HepG2 (cell line): ENCODE results near the gene SDCCAG8. TPM values are rescaled to one million over a fixed set of nuclear protein-coding genes. Genes with fewer than 3 reads are reported as not detected.
A peak's percentile ranks its signal among the peaks of the same experiment; 100 is the strongest.

Source experiments
- CREM ChIP-seq, 2 experiments: sonication (generic) in 1 of 2; formaldehyde crosslinking in 1 of 2; IDR thresholded peaks; 2 replicates each; pipeline versions ENCODE4 v1.4.0 to v1.6.1; 2016 to 2020; ENCODE audit warnings: antibody characterized with exemption in 1 of 2, mild to moderate bottlenecking in 1 of 2, missing genetic modification reagents in 1 of 2
- PLRG1 ChIP-seq: fragments of 450-650 bp; conservative IDR thresholded peaks from 2 replicates; pipeline ENCODE4 v1.6.1; 2016
- SOX5 ChIP-seq: IDR thresholded peaks from 2 replicates; pipeline ENCODE4 v1.6.1; 2016; ENCODE audit warnings: borderline replicate concordance
- ZBTB21 ChIP-seq: sonication (generic); formaldehyde crosslinking; IDR thresholded peaks from 2 replicates; pipeline ENCODE4 v1.4.0; 2020; ENCODE audit warnings: missing genetic modification reagents
- ZNF263 ChIP-seq: sonication (generic); formaldehyde crosslinking; IDR thresholded peaks from 2 replicates; pipeline ENCODE4 v1.4.0; 2020; ENCODE audit warnings: missing genetic modification reagents
- ZNF318 ChIP-seq: sonication (generic); formaldehyde crosslinking; IDR thresholded peaks from 2 replicates; pipeline ENCODE4 v1.4.0; 2020; ENCODE audit warnings: mild to moderate bottlenecking, missing genetic modification reagents
- ZNF589 ChIP-seq: sonication (generic); formaldehyde crosslinking; conservative IDR thresholded peaks from 2 replicates; pipeline ENCODE4 v1.8.0; 2022; ENCODE audit warnings: mild to moderate bottlenecking, moderate library complexity, missing genetic modification reagents
- ZNF768 ChIP-seq: sonication (generic); formaldehyde crosslinking; IDR thresholded peaks from 2 replicates; pipeline ENCODE4 v1.4.0; 2020; ENCODE audit warnings: missing genetic modification reagents
- polyA plus RNA-seq, 8 experiments: library from polyadenylated mRNA; depleted of rRNA in 3 of 8; stranded (reverse) in 7 of 8; unstranded in 1 of 8; fragments of >200 nt; fragmentation: Illumina TruSeq in 4 of 8; extraction: Trizol in 4 of 8; gene quantifications; 2 replicates each; pipeline versions ENCODE4 v1.2.1 to v1.2.3, GENCODE V29; 2011 to 2016; ENCODE audit warnings: low read depth in 4 of 8, missing spikeins in 1 of 8, mixed read lengths in 1 of 8; ENCODE audit not compliant: insufficient read depth in 1 of 8
- total RNA-seq, 5 experiments: library from RNA; depleted of rRNA; stranded (reverse); fragments of >200 nt; fragmentation: Illumina TruSeq; extraction: Trizol; gene quantifications; 2 replicates each; pipeline ENCODE4 v1.2.3, GENCODE V29; 2016; ENCODE audit warnings: low read depth in 1 of 5
- TF ChIP-seq, protein P1 (sequence below): sonication (generic); formaldehyde crosslinking; IDR thresholded peaks from 2 replicates; pipeline ENCODE4 v1.9.0; 2021; ENCODE audit warnings: missing genetic modification reagents, borderline replicate concordance
- TF ChIP-seq, protein P2 (sequence below): IDR thresholded peaks from 2 replicates; pipeline ENCODE4 v1.6.1; 2016; ENCODE audit warnings: missing biosample characterization, missing genetic modification reagents, low read depth
- TF ChIP-seq, protein P3 (sequence below): sonication (generic); formaldehyde crosslinking; IDR thresholded peaks from 2 replicates; pipeline ENCODE4 v1.4.0; 2020; ENCODE audit warnings: missing genetic modification reagents
- TF ChIP-seq, protein P4 (sequence below): sonication (generic); formaldehyde crosslinking; IDR thresholded peaks from 2 replicates; pipeline ENCODE4 v1.4.0; 2020; ENCODE audit warnings: missing genetic modification reagents, low read depth, mild to moderate bottlenecking, borderline replicate concordance

SDCCAG8 gene
- total and polyA plus RNA-seq, 2 of the 13 experiments (the other 11 are each of a cell fraction or from before 2014, with no cell fraction given): 9.5 to 13.4 TPM

GRCh38 chr1:243505986-243506689, 250.3 kb downstream of the SDCCAG8 start (continued):
- TF ChIP-seq, protein P1, sequence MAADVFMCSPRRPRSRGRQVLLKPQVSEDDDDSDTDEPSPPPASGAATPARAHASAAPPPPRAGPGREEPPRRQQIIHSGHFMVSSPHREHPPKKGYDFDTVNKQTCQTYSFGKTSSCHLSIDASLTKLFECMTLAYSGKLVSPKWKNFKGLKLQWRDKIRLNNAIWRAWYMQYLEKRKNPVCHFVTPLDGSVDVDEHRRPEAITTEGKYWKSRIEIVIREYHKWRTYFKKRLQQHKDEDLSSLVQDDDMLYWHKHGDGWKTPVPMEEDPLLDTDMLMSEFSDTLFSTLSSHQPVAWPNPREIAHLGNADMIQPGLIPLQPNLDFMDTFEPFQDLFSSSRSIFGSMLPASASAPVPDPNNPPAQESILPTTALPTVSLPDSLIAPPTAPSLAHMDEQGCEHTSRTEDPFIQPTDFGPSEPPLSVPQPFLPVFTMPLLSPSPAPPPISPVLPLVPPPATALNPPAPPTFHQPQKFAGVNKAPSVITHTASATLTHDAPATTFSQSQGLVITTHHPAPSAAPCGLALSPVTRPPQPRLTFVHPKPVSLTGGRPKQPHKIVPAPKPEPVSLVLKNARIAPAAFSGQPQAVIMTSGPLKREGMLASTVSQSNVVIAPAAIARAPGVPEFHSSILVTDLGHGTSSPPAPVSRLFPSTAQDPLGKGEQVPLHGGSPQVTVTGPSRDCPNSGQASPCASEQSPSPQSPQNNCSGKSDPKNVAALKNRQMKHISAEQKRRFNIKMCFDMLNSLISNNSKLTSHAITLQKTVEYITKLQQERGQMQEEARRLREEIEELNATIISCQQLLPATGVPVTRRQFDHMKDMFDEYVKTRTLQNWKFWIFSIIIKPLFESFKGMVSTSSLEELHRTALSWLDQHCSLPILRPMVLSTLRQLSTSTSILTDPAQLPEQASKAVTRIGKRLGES: peak; percentile 97
- no peak for TF ChIP-seq PLRG1
- TF ChIP-seq, protein P2, sequence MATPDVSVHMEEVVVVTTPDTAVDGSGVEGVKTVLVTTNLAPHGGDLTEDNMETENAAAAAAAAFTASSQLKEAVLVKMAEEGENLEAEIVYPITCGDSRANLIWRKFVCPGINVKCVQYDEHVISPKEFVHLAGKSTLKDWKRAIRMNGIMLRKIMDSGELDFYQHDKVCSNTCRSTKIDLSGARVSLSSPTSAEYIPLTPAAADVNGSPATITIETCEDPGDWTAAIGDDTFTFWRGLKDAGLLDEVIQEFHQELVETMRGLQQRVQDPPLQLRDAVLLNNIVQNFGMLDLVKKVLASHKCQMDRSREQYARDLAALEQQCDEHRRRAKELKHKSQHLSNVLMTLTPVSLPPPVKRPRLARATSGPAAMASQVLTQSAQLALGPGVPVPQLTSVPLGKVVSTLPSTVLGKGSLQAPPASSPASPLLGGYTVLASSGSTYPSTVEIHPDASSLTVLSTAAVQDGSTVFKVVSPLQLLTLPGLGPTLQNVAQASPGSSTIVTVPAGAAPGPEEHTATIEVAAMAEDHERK (CRISPR knock-in tag): no peak
- peak; percentile 81 for TF ChIP-seq ZNF263 (CRISPR knock-in tag)
- no peak for TF ChIP-seq ZNF768 (CRISPR knock-in tag)
- TF ChIP-seq, protein P3, sequence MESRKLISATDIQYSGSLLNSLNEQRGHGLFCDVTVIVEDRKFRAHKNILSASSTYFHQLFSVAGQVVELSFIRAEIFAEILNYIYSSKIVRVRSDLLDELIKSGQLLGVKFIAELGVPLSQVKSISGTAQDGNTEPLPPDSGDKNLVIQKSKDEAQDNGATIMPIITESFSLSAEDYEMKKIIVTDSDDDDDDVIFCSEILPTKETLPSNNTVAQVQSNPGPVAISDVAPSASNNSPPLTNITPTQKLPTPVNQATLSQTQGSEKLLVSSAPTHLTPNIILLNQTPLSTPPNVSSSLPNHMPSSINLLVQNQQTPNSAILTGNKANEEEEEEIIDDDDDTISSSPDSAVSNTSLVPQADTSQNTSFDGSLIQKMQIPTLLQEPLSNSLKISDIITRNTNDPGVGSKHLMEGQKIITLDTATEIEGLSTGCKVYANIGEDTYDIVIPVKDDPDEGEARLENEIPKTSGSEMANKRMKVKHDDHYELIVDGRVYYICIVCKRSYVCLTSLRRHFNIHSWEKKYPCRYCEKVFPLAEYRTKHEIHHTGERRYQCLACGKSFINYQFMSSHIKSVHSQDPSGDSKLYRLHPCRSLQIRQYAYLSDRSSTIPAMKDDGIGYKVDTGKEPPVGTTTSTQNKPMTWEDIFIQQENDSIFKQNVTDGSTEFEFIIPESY (CRISPR knock-in tag): peak; percentile 84
- no peak for TF ChIP-seq ZNF318 (CRISPR knock-in tag)
- no peak for TF ChIP-seq ZNF589
- peak; percentile 51; the same call in 1 of the 2 replicates for TF ChIP-seq CREM (IDR thresholded peaks at IDR 0.05)
- TF ChIP-seq CREM (CRISPR knock-in tag; IDR thresholded peaks at IDR 0.05): no peak
- TF ChIP-seq SOX5 (CRISPR knock-in tag): peak; percentile 95
- TF ChIP-seq, protein P4, sequence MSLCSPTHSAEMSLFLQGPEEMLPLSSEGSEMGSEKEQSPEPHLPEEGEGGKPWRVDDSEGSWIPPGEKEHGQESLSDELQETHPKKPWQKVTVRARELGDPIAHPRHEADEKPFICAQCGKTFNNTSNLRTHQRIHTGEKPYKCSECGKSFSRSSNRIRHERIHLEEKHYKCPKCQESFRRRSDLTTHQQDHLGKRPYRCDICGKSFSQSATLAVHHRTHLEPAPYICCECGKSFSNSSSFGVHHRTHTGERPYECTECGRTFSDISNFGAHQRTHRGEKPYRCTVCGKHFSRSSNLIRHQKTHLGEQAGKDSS (CRISPR knock-in tag): no peak; the same call in 1 of the 2 replicates
- 0 out of 2 replicates have a peak, but pooled peaks have one; percentile 35 for TF ChIP-seq ZBTB21 (CRISPR knock-in tag)
